ENCODE results near the gene ADM2.

Gene ADM2

DNA sequence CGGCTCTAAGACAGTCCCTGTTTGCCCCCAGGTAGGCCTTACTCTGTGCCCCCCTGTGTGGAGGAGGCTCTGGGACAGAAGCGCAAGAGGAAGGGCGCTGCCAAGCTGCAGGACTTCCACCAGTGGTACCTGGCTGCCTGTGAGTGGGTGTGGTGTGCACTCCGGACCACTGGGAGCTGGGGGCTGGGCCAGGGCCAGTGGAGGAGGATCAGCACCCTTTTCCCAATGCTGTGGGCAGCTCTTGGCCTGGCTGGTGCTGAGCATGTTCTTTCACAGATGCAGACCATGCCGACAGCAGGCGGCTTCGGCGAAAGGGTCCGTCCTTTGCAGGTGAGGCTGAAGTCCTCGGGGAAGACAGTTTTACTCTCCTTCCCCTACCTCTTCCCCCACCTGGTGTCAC lies 40.4 kb downstream of the ADM2 start:
- peak overlapping the region in 1 of 3 experiments; percentile 35 for H3K4me3 Mint-ChIP-seq
- H3K4me1 Mint-ChIP-seq = peaks cover 6% of the 10 kb centered on the region
- TF ChIP-seq, protein P1, sequence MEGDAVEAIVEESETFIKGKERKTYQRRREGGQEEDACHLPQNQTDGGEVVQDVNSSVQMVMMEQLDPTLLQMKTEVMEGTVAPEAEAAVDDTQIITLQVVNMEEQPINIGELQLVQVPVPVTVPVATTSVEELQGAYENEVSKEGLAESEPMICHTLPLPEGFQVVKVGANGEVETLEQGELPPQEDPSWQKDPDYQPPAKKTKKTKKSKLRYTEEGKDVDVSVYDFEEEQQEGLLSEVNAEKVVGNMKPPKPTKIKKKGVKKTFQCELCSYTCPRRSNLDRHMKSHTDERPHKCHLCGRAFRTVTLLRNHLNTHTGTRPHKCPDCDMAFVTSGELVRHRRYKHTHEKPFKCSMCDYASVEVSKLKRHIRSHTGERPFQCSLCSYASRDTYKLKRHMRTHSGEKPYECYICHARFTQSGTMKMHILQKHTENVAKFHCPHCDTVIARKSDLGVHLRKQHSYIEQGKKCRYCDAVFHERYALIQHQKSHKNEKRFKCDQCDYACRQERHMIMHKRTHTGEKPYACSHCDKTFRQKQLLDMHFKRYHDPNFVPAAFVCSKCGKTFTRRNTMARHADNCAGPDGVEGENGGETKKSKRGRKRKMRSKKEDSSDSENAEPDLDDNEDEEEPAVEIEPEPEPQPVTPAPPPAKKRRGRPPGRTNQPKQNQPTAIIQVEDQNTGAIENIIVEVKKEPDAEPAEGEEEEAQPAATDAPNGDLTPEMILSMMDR (IDR thresholded peaks at IDR 0.05; ENCODE audit: unreplicated experiment in 3 of 3) = no peak
- H3K27me3 Mint-ChIP-seq (ENCODE audit: low read depth) = no peaks in the 10 kb centered on the region
- H3K36me3 Mint-ChIP-seq (ENCODE audit: low read depth) = peaks cover 20% of the 10 kb centered on the region
- H3K9me3 Mint-ChIP-seq = no peaks in the 10 kb centered on the region
- no peak overlapping the region for H3K27ac Mint-ChIP-seq

DNA sequence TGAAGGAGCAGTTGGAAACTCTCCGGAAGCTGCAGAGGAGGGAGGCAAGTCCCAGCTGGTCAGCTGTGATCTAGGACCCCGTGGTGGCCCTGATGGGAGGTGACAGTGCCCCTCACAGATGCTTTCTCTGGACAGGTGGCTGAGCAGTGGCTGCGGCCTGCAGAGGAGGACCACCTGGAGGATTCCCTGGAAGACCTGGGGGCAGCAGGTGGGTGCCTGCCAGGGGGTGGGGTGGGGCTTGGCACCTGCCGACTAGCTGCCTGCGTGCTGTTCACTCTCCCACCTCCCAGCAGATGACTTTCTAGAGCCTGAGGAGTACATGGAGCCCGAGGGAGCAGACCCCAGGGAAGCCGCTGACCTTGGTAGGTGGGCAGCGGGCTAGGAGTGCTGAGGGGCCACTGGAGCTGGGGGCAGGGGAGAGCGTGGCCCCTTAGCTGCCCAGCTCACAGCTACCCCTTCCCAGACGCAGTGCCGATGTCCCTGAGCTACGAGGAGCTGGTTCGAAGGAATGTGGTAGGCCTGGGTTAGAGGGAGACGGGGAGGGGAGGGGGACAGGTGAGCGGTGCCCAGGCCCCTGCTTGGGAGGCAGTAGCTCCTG lies 41.0 kb downstream of the ADM2 start:
- Mint-ChIP-seq H3K27ac (no peak overlapping the region), H3K4me3 (peak overlapping the region in 1 of 3 experiments; percentile 35), H3K36me3 (ENCODE audit: low read depth) (peaks cover 16% of the 10 kb centered on the region), H3K9me3 (no peaks in the 10 kb centered on the region), H3K27me3 (ENCODE audit: low read depth) (peaks cover 2% of the 10 kb centered on the region), H3K4me1 (peaks cover 6% of the 10 kb centered on the region)
- TF ChIP-seq, protein P1 (IDR thresholded peaks at IDR 0.05; ENCODE audit: unreplicated experiment in 3 of 3) = no peak

DNA sequence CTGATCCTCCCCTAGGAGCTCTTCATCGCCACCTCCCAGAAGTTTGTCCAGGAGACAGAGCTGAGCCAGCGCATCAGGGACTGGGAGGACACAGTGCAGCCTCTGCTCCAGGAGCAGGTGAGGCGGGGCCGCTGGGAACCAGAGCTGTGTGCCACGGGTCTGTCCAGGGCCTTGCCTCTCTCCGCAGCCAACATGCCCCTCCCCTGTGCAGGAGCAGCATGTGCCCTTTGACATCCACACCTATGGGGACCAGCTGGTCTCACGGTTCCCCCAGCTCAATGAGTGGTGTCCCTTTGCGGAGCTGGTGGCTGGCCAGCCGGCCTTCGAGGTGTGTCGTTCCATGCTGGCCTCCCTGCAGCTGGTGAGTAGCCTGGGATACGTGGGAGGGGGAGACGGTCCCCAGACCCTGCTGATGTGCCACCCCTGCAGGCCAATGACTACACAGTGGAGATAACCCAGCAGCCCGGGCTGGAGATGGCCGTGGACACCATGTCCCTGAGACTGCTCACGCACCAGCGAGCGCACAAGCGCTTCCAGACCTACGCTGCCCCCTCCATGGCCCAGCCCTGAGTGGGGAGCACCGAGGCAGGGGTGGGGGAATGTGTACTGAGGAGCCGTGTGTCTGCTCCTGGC lies 41.6 kb downstream of the ADM2 start:
- Mint-ChIP-seq H3K27me3 (ENCODE audit: low read depth) (peaks cover 8% of the 10 kb centered on the region), H3K9me3 (no peaks in the 10 kb centered on the region), H3K27ac (no peak overlapping the region), H3K4me3 (peak overlapping the region; percentile 23 to 71 (median 58)), H3K4me1 (peaks cover 6% of the 10 kb centered on the region), H3K36me3 (ENCODE audit: low read depth) (peaks cover 16% of the 10 kb centered on the region)
- TF ChIP-seq, protein P1 (IDR thresholded peaks at IDR 0.05; ENCODE audit: unreplicated experiment in 3 of 3) = no peak

DNA sequence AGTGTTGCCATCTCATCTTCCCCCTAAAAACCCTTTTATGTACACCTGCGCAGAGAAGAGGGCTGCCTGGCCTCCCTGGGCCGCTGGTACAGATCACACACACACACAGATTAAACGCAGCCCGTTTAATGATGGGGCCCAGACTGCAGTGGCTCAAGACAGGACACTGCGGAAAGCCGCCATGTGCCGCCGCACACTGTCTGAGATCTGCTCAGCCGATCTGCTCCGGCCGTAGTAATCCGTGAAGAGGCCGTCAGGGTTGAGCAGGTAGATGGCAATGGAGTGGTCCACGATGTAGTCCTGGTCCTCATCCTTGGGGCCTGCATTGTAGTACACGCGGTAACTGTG lies 42.1 kb downstream of the ADM2 start:
- peaks cover 16% of the 10 kb centered on the region for H3K36me3 Mint-ChIP-seq (ENCODE audit: low read depth)
- peak overlapping the region; percentile 23 to 71 (median 58) for H3K4me3 Mint-ChIP-seq
- H3K27me3 Mint-ChIP-seq (ENCODE audit: low read depth) = peaks cover 12% of the 10 kb centered on the region
- H3K27ac Mint-ChIP-seq = no peak overlapping the region
- peaks cover 6% of the 10 kb centered on the region for H3K4me1 Mint-ChIP-seq
- TF ChIP-seq, protein P1 (IDR thresholded peaks at IDR 0.05; ENCODE audit: unreplicated experiment in 3 of 3) = no peak
- no peaks in the 10 kb centered on the region for H3K9me3 Mint-ChIP-seq

DNA sequence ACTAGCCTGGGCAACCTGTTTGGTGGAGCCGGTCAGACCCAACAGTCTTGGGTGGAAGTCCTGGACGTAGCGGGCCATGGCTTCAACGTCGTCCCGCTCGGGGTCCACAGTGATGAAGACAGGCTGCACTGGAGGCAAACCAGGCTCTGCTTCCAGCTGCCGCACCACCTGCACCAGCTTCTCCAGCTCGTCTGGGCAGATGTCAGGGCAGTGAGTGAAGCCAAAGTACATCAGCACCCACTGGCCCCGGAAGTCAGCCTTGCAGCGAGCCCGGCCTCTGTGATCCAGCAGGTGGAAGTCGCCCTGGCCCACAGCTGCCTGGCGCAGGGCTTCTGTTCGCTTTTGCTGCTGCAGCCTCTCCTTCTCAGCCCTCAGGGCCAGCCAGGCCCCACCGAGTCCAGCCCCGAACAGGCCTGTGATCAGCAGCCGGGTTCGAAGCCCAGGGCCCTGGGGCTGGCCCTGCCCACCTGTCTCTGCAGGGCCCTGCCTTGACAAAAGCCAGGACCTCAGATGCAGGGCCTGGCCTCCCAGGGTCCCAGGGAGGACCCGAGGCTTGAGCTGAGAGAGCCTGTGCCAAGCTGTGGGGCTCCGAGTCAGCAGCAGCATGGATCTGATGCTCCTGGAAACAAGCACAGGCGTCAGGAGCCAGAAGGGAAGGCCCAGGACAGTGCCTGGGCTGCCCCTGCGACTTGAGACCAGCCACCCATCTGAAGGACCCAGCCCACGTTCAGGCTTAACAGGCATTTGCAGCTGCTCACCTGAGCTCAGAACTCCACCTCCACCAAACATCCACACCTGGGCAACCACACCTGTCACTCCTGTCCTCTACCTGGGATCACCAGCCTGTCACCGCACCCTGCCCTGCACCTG lies 42.7 kb downstream of the ADM2 start:
- peak overlapping the region; percentile 89 to 93 (median 91) for H3K4me3 Mint-ChIP-seq
- H3K4me1 Mint-ChIP-seq = peaks cover 6% of the 10 kb centered on the region
- H3K9me3 Mint-ChIP-seq = no peaks in the 10 kb centered on the region
- H3K36me3 Mint-ChIP-seq (ENCODE audit: low read depth) = peaks cover 16% of the 10 kb centered on the region
- TF ChIP-seq, protein P1 (IDR thresholded peaks at IDR 0.05; ENCODE audit: unreplicated experiment in 3 of 3) = no peak
- H3K27ac Mint-ChIP-seq = peak overlapping the region; percentile 61 to 86 (median 85)
- peaks cover 18% of the 10 kb centered on the region for H3K27me3 Mint-ChIP-seq (ENCODE audit: low read depth)

All from nephron (organoid).